SH-SY5Y (cell line): ENCODE results near the gene ROR2.

Source experiments
- GATA2 ChIP-seq: IDR thresholded peaks from 2 replicates; pipeline ENCODE4 v1.6.1; 2011; ENCODE audit warnings: mild to moderate bottlenecking, low read depth, low read length
- GATA3 ChIP-seq: IDR thresholded peaks from 2 replicates; pipeline ENCODE4 v1.6.1; 2011; ENCODE audit warnings: low read depth, mild to moderate bottlenecking, low read length, moderate library complexity

DNA sequence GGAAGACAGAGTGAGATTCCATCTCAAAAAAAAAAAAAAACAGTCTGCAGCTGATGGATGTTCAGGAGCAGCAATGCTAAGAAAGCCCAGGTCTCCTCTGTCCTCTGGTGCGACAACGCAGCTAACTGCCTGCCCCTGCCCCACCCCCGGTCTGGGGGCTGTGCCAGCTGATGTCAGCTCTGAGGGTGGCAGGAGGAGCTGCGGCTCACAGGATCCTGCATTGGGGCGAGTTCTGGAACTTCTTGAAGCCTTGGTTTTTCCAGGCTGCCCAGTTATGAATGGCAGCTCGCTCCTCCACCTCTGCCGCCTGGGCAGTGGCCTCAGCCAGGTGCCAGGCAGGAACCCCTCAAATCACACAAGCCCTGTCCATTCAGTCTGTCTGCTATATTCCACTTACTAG, 113.5 kb downstream of the ROR2 start:
- no peak for TF ChIP-seq GATA3
- no peak for TF ChIP-seq GATA2
